Neuronal stem cell (in vitro differentiated cells): ENCODE results near the gene ZNF740.
A peak's percentile ranks its signal among the peaks of the same experiment; 100 is the strongest.

Experiments
- DNase-seq: peaks from one replicate; pipeline ENCODE4 v3.0.0-alpha.2; 2013; ENCODE audit warnings: low spot score
- H2AFZ ChIP-seq: one replicate; pipeline ENCODE4 v1.6.1; 2013; ENCODE audit warnings: mild to moderate bottlenecking, low read length, inconsistent platforms
- H2AK5ac ChIP-seq: 2 replicates; pipeline ENCODE4 v1.6.1; 2013; ENCODE audit warnings: low read depth, mild to moderate bottlenecking, inconsistent platforms, low read length, moderate library complexity, mixed read lengths
- H2BK120ac ChIP-seq: 2 replicates; pipeline ENCODE4 v1.6.1; 2013; ENCODE audit warnings: low read depth, mild to moderate bottlenecking, inconsistent platforms, low read length, moderate library complexity, mixed read lengths
- H2BK12ac ChIP-seq: one replicate; pipeline ENCODE4 v1.6.1; 2013; ENCODE audit warnings: low read length, inconsistent platforms
- H2BK15ac ChIP-seq: 2 replicates; pipeline ENCODE4 v1.6.1; 2013; ENCODE audit warnings: mild to moderate bottlenecking, low read length, inconsistent platforms, mixed read lengths
- H2BK5ac ChIP-seq: one replicate; pipeline ENCODE4 v1.6.1; 2013; ENCODE audit warnings: inconsistent platforms, mild to moderate bottlenecking, low read length, moderate library complexity
- H3K14ac ChIP-seq: one replicate; pipeline ENCODE4 v1.6.1; 2013; ENCODE audit warnings: low read length, inconsistent platforms
- H3K18ac ChIP-seq: 2 replicates; pipeline ENCODE4 v1.6.1; 2013; ENCODE audit warnings: low read length, inconsistent platforms
- H3K23ac ChIP-seq: 2 replicates; pipeline ENCODE4 v1.6.1; 2013; ENCODE audit warnings: low read depth, mild to moderate bottlenecking, mixed read lengths, low read length, inconsistent platforms; ENCODE audit not compliant: poor library complexity
- H3K27ac ChIP-seq: replicated peaks from 3 replicates; pipeline ENCODE4 v1.5.1; 2013; ENCODE audit warnings: low read length, inconsistent platforms
- H3K27me3 ChIP-seq, 3 experiments: 2 replicates each; pipeline ENCODE4 v1.6.1; 2013; ENCODE audit warnings: low read length in 3 of 3, mild to moderate bottlenecking in 2 of 3, inconsistent platforms in 1 of 3, low read depth in 1 of 3, mixed read lengths in 1 of 3, moderate library complexity in 1 of 3; ENCODE audit not compliant: control insufficient read depth in 3 of 3, insufficient read depth in 3 of 3
- H3K36me3 ChIP-seq, 2 donors: replicated peaks in 1 of 2; 2 replicates each; pipeline ENCODE4 v1.6.1; 2013; ENCODE audit warnings: low read length in 2 of 2; ENCODE audit not compliant: control insufficient read depth in 2 of 2, insufficient read depth in 2 of 2
- H3K4ac ChIP-seq: 2 replicates; pipeline ENCODE4 v1.6.1; 2013; ENCODE audit warnings: inconsistent platforms, mild to moderate bottlenecking, low read length, moderate library complexity
- H3K4me1 ChIP-seq, 2 donors: 1 replicate in 1 of 2; 2 replicates in 1 of 2; pipeline ENCODE4 v1.6.1; 2013; ENCODE audit warnings: low read length in 2 of 2, low read depth in 1 of 2; ENCODE audit not compliant: control insufficient read depth in 2 of 2, insufficient read depth in 1 of 2
- H3K4me2 ChIP-seq: one replicate; pipeline ENCODE4 v1.6.1; 2013; ENCODE audit warnings: mild to moderate bottlenecking, low read length, inconsistent platforms; ENCODE audit not compliant: insufficient read depth, poor library complexity, severe bottlenecking
- H3K4me3 ChIP-seq, 2 donors: 2 replicates each; pipeline ENCODE4 v1.5.1; 2013; ENCODE audit warnings: low read length in 2 of 2, mild to moderate bottlenecking in 2 of 2, inconsistent platforms in 1 of 2, moderate library complexity in 1 of 2
- H3K79me1 ChIP-seq: one replicate; pipeline ENCODE4 v1.6.1; 2013; ENCODE audit warnings: low read depth, mild to moderate bottlenecking, inconsistent platforms, low read length, moderate library complexity
- H3K9ac ChIP-seq: one replicate; pipeline ENCODE4 v1.6.1; 2013; ENCODE audit warnings: mild to moderate bottlenecking, low read depth, low read length, inconsistent platforms; ENCODE audit not compliant: poor library complexity
- H3K9me3 ChIP-seq, 2 donors: replicated peaks in 1 of 2; 2 replicates each; pipeline versions ENCODE3 to v1.6.1; 2013; ENCODE audit warnings: low read length in 2 of 2, mild to moderate bottlenecking in 2 of 2, inconsistent platforms in 1 of 2, low read depth in 1 of 2, mixed read lengths in 1 of 2, moderate library complexity in 1 of 2; ENCODE audit not compliant: control insufficient read depth in 2 of 2, insufficient read depth in 1 of 2
- H4K8ac ChIP-seq: one replicate; pipeline ENCODE4 v1.6.1; 2013; ENCODE audit warnings: low read depth, mild to moderate bottlenecking, inconsistent platforms, low read length, moderate library complexity
- H4K91ac ChIP-seq: one replicate; pipeline ENCODE4 v1.6.1; 2013; ENCODE audit warnings: low read length, low read depth, mild to moderate bottlenecking, inconsistent platforms; ENCODE audit not compliant: poor library complexity
- WGBS, 2 donors: extraction: QIAGEN DNeasy Blood & Tissue Kit; methylation state at CpG; one replicate each; pipeline ENCODE4 v1.1.7; 2013; ENCODE audit warnings: missing lambda C conversion rate in 2 of 2, mixed read lengths in 1 of 2; ENCODE audit not compliant: insufficient read length in 2 of 2, insufficient replicate concordance in 1 of 2; ENCODE audit errors: extremely low coverage in 2 of 2; 5-methylcytosine and 5-hydroxymethylcytosine counted together

ZNF740 gene

DNA sequence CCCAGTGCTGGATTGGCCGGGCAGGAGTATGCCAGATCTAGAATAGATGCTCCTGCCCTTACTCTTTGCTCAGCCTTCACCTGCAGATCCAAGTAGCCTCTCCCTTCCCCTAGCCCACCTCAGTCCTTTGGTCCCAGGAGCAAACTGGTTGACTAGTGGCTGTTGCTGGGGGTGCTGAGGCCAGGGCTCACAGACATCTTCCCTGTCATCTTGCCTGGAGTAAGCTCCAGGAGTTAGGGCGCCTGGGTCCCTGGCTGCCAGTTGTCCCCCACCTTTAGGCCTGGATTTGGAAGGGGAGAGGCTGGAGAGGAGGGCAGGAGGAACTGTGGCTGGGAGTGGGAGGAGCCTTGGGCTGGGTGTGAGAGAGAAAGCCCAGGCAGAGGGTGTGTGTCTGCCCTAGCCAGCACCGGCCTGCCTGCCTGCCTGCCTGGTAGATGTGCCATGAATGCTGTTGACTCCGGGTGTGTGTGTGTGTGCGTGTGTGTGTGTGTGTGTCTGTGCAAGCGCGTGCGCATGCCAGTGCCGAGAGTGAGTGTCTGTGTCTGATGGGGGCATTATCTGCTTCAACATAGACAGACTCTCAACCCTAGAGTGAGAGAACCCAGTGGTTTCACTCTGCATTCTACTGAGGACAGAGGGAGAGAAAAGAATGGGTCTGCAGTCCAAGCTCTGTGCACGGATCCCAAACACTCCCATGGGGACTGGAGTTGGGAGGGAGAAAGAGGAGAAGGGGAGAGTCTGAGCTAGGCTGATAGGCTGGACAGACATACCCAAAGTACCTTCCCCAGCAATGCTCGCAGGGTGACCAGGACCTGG is 52.3 kb downstream of the ZNF740 start:
- WGBS, 2 donors = no CpG with 5 or more reads among the region's 11 CpGs
- H3K4me3 ChIP-seq = peak overlapping the region in 1 of 2 donors; percentile 47
- H3K9me3 ChIP-seq = no peaks in the 10 kb centered on the region
- H3K23ac ChIP-seq = no peak overlapping the region
- no peak overlapping the region for H3K27ac ChIP-seq
- H2AFZ ChIP-seq = no peak overlapping the region
- H2BK5ac ChIP-seq = no peak overlapping the region
- H3K4me2 ChIP-seq = peak overlapping the region; percentile 51
- H4K91ac ChIP-seq = no peak overlapping the region
- H3K4me1 ChIP-seq = peaks cover 31 to 35% of the 10 kb centered on the region in 2 donors
- peak overlapping the region; percentile 73 for H3K9ac ChIP-seq
- no peaks in the 10 kb centered on the region for H3K36me3 ChIP-seq
- H3K14ac ChIP-seq = peak overlapping the region; percentile 76
- no peak overlapping the region for H3K4ac ChIP-seq
- peak overlapping the region; percentile 65 for H2AK5ac ChIP-seq
- peak overlapping the region; percentile 81 for H3K18ac ChIP-seq
- peak overlapping the region; percentile 85 for H2BK12ac ChIP-seq
- no peak for DNase-seq
- H2BK15ac ChIP-seq = peak overlapping the region; percentile 53
- H2BK120ac ChIP-seq = no peak overlapping the region
- H3K27me3 ChIP-seq = peaks cover 0 to 84% (median 7%) of the 10 kb centered on the region in 3 experiments
- no peak overlapping the region for H4K8ac ChIP-seq
- H3K79me1 ChIP-seq = no peaks in the 10 kb centered on the region

GRCh38 chr12:53233671-53234121 is 53.2 kb downstream of the ZNF740 start:
- Histone ChIP-seq H2BK12ac (peak overlapping the region; percentile 12), H2BK120ac (peak overlapping the region; percentile 3), H2BK15ac (peak overlapping the region; percentile 53), H3K4me2 (no peak overlapping the region), H3K9ac (no peak overlapping the region), H3K23ac (no peak overlapping the region), H2AK5ac (peak overlapping the region; percentile 65), H2AFZ (peak overlapping the region; percentile 92), H3K4me1 (peaks cover 31 to 35% of the 10 kb centered on the region in 2 donors), H3K14ac (peak overlapping the region; percentile 5), H2BK5ac (no peak overlapping the region), H3K79me1 (no peaks in the 10 kb centered on the region), H3K18ac (peak overlapping the region; percentile 71), H4K91ac (no peak overlapping the region), H3K4ac (no peak overlapping the region), H3K9me3 (no peaks in the 10 kb centered on the region), H3K4me3 (peak overlapping the region in 1 of 2 donors; percentile 25), H3K27me3 (peaks cover 0 to 76% (median 7%) of the 10 kb centered on the region in 3 experiments), H4K8ac (no peak overlapping the region), H3K27ac (no peak overlapping the region), H3K36me3 (no peaks in the 10 kb centered on the region)
- no peak for DNase-seq
- no CpG with 5 or more reads among the region's 7 CpGs for WGBS, 2 donors

- H3K27me3 ChIP-seq = peaks cover 0 to 69% (median 7%) of the 10 kb centered on the region in 3 experiments
- H4K91ac ChIP-seq = no peak overlapping the region
- WGBS, 2 donors = no CpG with 5 or more reads among the region's 12 CpGs
- H2BK12ac ChIP-seq = no peak overlapping the region
- H3K4me3 ChIP-seq = peak overlapping the region in 1 of 2 donors; percentile 25
- H3K27ac ChIP-seq = no peak overlapping the region
- H3K9me3 ChIP-seq = no peaks in the 10 kb centered on the region
- H3K18ac ChIP-seq = peak overlapping the region; percentile 92
- no peak overlapping the region for H2BK120ac ChIP-seq
- no peak overlapping the region for H3K14ac ChIP-seq
- H3K23ac ChIP-seq = no peak overlapping the region
- H2BK5ac ChIP-seq = no peak overlapping the region
- DNase-seq = no peak
- H3K79me1 ChIP-seq = no peaks in the 10 kb centered on the region
- no peak overlapping the region for H2AK5ac ChIP-seq
- no peak overlapping the region for H3K4ac ChIP-seq
- no peak overlapping the region for H3K9ac ChIP-seq
- H3K4me1 ChIP-seq = peaks cover 31 to 35% of the 10 kb centered on the region in 2 donors
- H2AFZ ChIP-seq = peak overlapping the region; percentile 92
- peak overlapping the region; percentile 77 for H2BK15ac ChIP-seq
- peak overlapping the region; percentile 61 for H3K4me2 ChIP-seq
- H3K36me3 ChIP-seq = no peaks in the 10 kb centered on the region
- no peak overlapping the region for H4K8ac ChIP-seq
Observed at GRCh38 chr12:53234271-53234914, 53.9 kb downstream of the ZNF740 start.

GRCh38 chr12:53235164-53235563 is 54.6 kb downstream of the ZNF740 start:
- no peak overlapping the region for H2BK120ac ChIP-seq
- no peak overlapping the region for H3K4me3 ChIP-seq
- H2AK5ac ChIP-seq = peak overlapping the region; percentile 53
- no peak overlapping the region for H4K91ac ChIP-seq
- H3K9ac ChIP-seq = peak overlapping the region; percentile 12
- H2AFZ ChIP-seq = no peak overlapping the region
- H3K79me1 ChIP-seq = no peaks in the 10 kb centered on the region
- H3K14ac ChIP-seq = no peak overlapping the region
- H3K4me1 ChIP-seq = peaks cover 31 to 35% of the 10 kb centered on the region in 2 donors
- H3K27me3 ChIP-seq = peaks cover 0 to 64% (median 7%) of the 10 kb centered on the region in 3 experiments
- H2BK15ac ChIP-seq = peak overlapping the region; percentile 75
- H3K4me2 ChIP-seq = no peak overlapping the region
- no peak for DNase-seq
- H3K9me3 ChIP-seq = no peaks in the 10 kb centered on the region
- WGBS, 2 donors = no CpG with 5 or more reads among the region's 3 CpGs
- no peak overlapping the region for H3K23ac ChIP-seq
- H4K8ac ChIP-seq = no peak overlapping the region
- H3K18ac ChIP-seq = peak overlapping the region; percentile 76
- no peak overlapping the region for H2BK5ac ChIP-seq
- H3K36me3 ChIP-seq = no peaks in the 10 kb centered on the region
- H3K4ac ChIP-seq = no peak overlapping the region
- peak overlapping the region; percentile 85 for H2BK12ac ChIP-seq
- H3K27ac ChIP-seq = no peak overlapping the region
